ENCODE measurements around the gene DUSP15. TPM values are rescaled to one million over a fixed set of nuclear protein-coding genes. Genes with fewer than 3 reads are reported as not detected.

Gene DUSP15
- total RNA-seq, 2 donors from 2014 or later = 3.8 to 7.2 TPM

- H3K4me3 Mint-ChIP-seq = no peak overlapping the region
- no peak overlapping the region for H3K27ac ChIP-seq (ENCODE audit: low read depth, low read length)
Measured at GRCh38 chr20:31818376-31818908, 51.9 kb downstream of the DUSP15 start.

GRCh38 chr20:31817461-31817860, 52.9 kb downstream of the DUSP15 start:
- DNase-seq = no peak
- peaks cover 14% of the 10 kb centered on the region for H3K4me1 ChIP-seq (ENCODE audit: control insufficient read depth, insufficient read depth, low read length)
- WGBS, 2 experiments (ENCODE audit: insufficient coverage in 1 of 2, insufficient read length in 1 of 2) = 92 to 99% methylated on average over 4 to 5 of the region's 5 CpGs
- no peaks in the 10 kb centered on the region for H3K27me3 ChIP-seq (ENCODE audit: control insufficient read depth, insufficient read depth, low read length, poor library complexity, severe bottlenecking)
- H3K4me3 ChIP-seq (ENCODE audit: low read length) = no peak overlapping the region
- no peaks in the 10 kb centered on the region for H3K9me3 ChIP-seq (ENCODE audit: control insufficient read depth, low read length)
- H3K27ac ChIP-seq (ENCODE audit: low read depth, low read length) = no peak overlapping the region
- no peaks in the 10 kb centered on the region for H3K9me3 Mint-ChIP-seq
- no peak overlapping the region for H3K9ac ChIP-seq (ENCODE audit: extremely low read depth, low read length, poor library complexity, severe bottlenecking)
- H3K4me3 Mint-ChIP-seq = no peak overlapping the region
- H3K27me3 Mint-ChIP-seq (ENCODE audit: insufficient read depth) = peaks cover 3% of the 10 kb centered on the region
- H3K36me3 Mint-ChIP-seq (ENCODE audit: low read depth) = no peaks in the 10 kb centered on the region
- peaks cover 10% of the 10 kb centered on the region for H3K4me1 Mint-ChIP-seq
- no peak for TF ChIP-seq CTCF (conservative IDR thresholded peaks at IDR 0.05)
- H3K27ac Mint-ChIP-seq = no peak overlapping the region
- H3K36me3 ChIP-seq (ENCODE audit: control insufficient read depth, insufficient read depth, low read length) = no peaks in the 10 kb centered on the region

More at GRCh38 chr20:31818376-31818908, 51.9 kb downstream of the DUSP15 start:
- peaks cover 3% of the 10 kb centered on the region for H3K27me3 Mint-ChIP-seq (ENCODE audit: insufficient read depth)
- no peaks in the 10 kb centered on the region for H3K9me3 ChIP-seq (ENCODE audit: control insufficient read depth, low read length)
- no peak overlapping the region for H3K4me3 ChIP-seq (ENCODE audit: low read length)
- no peak overlapping the region for H3K9ac ChIP-seq (ENCODE audit: extremely low read depth, low read length, poor library complexity, severe bottlenecking)
- TF ChIP-seq CTCF (conservative IDR thresholded peaks at IDR 0.05) = no peak
- H3K4me1 ChIP-seq (ENCODE audit: control insufficient read depth, insufficient read depth, low read length) = peaks cover 14% of the 10 kb centered on the region
- no peak for DNase-seq
- H3K36me3 Mint-ChIP-seq (ENCODE audit: low read depth) = no peaks in the 10 kb centered on the region
- no peaks in the 10 kb centered on the region for H3K9me3 Mint-ChIP-seq
- H3K27me3 ChIP-seq (ENCODE audit: control insufficient read depth, insufficient read depth, low read length, poor library complexity, severe bottlenecking) = no peaks in the 10 kb centered on the region
- H3K27ac Mint-ChIP-seq = no peak overlapping the region
- peaks cover 10% of the 10 kb centered on the region for H3K4me1 Mint-ChIP-seq
- no peaks in the 10 kb centered on the region for H3K36me3 ChIP-seq (ENCODE audit: control insufficient read depth, insufficient read depth, low read length)
- 88 to 91% methylated on average over 6 to 8 of the region's 8 CpGs for WGBS, 2 experiments (ENCODE audit: insufficient coverage in 1 of 2, insufficient read length in 1 of 2)

- 89 to 90% methylated on average over 5 of the region's 5 CpGs for WGBS, 2 experiments (ENCODE audit: insufficient coverage in 1 of 2, insufficient read length in 1 of 2)
- no peak overlapping the region for H3K4me3 ChIP-seq (ENCODE audit: low read length)
- Mint-ChIP-seq H3K4me3 (no peak overlapping the region), H3K9me3 (no peaks in the 10 kb centered on the region), H3K27ac (no peak overlapping the region), H3K27me3 (ENCODE audit: insufficient read depth) (no peaks in the 10 kb centered on the region), H3K4me1 (peaks cover 10% of the 10 kb centered on the region), H3K36me3 (ENCODE audit: low read depth) (no peaks in the 10 kb centered on the region)
- H3K36me3 ChIP-seq (ENCODE audit: control insufficient read depth, insufficient read depth, low read length) = no peaks in the 10 kb centered on the region
- H3K27me3 ChIP-seq (ENCODE audit: control insufficient read depth, insufficient read depth, low read length, poor library complexity, severe bottlenecking) = no peaks in the 10 kb centered on the region
- no peaks in the 10 kb centered on the region for H3K9me3 ChIP-seq (ENCODE audit: control insufficient read depth, low read length)
- peaks cover 14% of the 10 kb centered on the region for H3K4me1 ChIP-seq (ENCODE audit: control insufficient read depth, insufficient read depth, low read length)
- TF ChIP-seq CTCF (conservative IDR thresholded peaks at IDR 0.05) = no peak
- no peak overlapping the region for H3K27ac ChIP-seq (ENCODE audit: low read depth, low read length)
- DNase-seq = no peak
- H3K9ac ChIP-seq (ENCODE audit: extremely low read depth, low read length, poor library complexity, severe bottlenecking) = no peak overlapping the region
Measured at GRCh38 chr20:31816221-31816620, 54.1 kb downstream of the DUSP15 start.

All from endodermal cell (in vitro differentiated cells).